Fibroblast of villous mesenchyme (primary cell): ENCODE data around the gene IL37. TPM values are rescaled to one million over a fixed set of nuclear protein-coding genes. Genes with fewer than 3 reads are reported as not detected.

ENCODE experiments used
- DNase-seq: peaks from one replicate; pipeline ENCODE4 v3.0.0-alpha.2; 2010; ENCODE audit warnings: low read depth
- H3K4me3 ChIP-seq: 2 replicates; pipeline ENCODE4 v1.5.1; 2011; ENCODE audit warnings: low read depth, mild to moderate bottlenecking, low read length
- CTCF ChIP-seq: IDR thresholded peaks from 2 replicates; pipeline ENCODE4 v1.5.1; 2012; ENCODE audit warnings: low read depth, mild to moderate bottlenecking, low read length; ENCODE audit not compliant: insufficient read depth
- total RNA-seq: library from RNA; depleted of rRNA; stranded (reverse); fragments of >200 nt; gene quantifications from 2 replicates; pipeline ENCODE4 v1.2.3, GENCODE V29; 2012

The IL37 gene
- total RNA-seq, 1 donor, result not detected

- DNase-seq, result no peak
- TF ChIP-seq CTCF, result no peak
- H3K4me3 ChIP-seq, result no peak overlapping the region
Observed at GRCh38 chr2:112959109-112959812, 48.3 kb downstream of the IL37 start.

GRCh38 chr2:112960230-112960825, 49.4 kb downstream of the IL37 start:
- no peak for DNase-seq
- peak; percentile 1 for TF ChIP-seq CTCF
- no peak overlapping the region for H3K4me3 ChIP-seq

GRCh38 chr2:112962308-112963175, 51.6 kb downstream of the IL37 start:
- no peak overlapping the region for H3K4me3 ChIP-seq
- no peak for DNase-seq
- TF ChIP-seq CTCF, result no peak

- TF ChIP-seq CTCF, result no peak
- no peak for DNase-seq
- H3K4me3 ChIP-seq, result no peak overlapping the region
Observed at GRCh38 chr2:112967023-112967422, 56.1 kb downstream of the IL37 start.

Other genes with a start within 250 kb of the IL37 start
- gene NT5DC4, start 190.1 kb upstream of the IL37 start, total RNA-seq, result not detected in 2 replicates
- 6.8 and 10.4 TPM in 2 replicates for gene CKAP2L, start 146.6 kb upstream of the IL37 start, total RNA-seq
- 0.32 and 0.43 TPM in 2 replicates for gene IL1A, start 126.7 kb upstream of the IL37 start, total RNA-seq
- 2.6 TPM in 2 replicates for gene IL1B, start 74.4 kb upstream of the IL37 start, total RNA-seq
- gene IL36G, start 66.8 kb downstream of the IL37 start, total RNA-seq, result not detected in 2 replicates
- not detected in 2 replicates for gene IL36A, start 94.3 kb downstream of the IL37 start, total RNA-seq
- not detected in 2 replicates for gene IL36B, start 141.7 kb downstream of the IL37 start, total RNA-seq
- not detected in 2 replicates for gene IL36RN, start 148.0 kb downstream of the IL37 start, total RNA-seq
- not detected in 2 replicates for gene IL1F10, start 156.8 kb downstream of the IL37 start, total RNA-seq
- not detected in 2 replicates for gene IL1RN, start 216.4 kb downstream of the IL37 start, total RNA-seq